GM23338 (cell line): Measurements from ENCODE around the gene ACCS. TPM values are rescaled to one million over a fixed set of nuclear protein-coding genes. Genes with fewer than 3 reads are reported as not detected.

Experiments used
- ATAC-seq: fragments of 200-7000 bp; cut with Tn5 transposase; 3 replicates; pipeline ENCODE4 v1.9.1; 2020
- DNase-seq: peaks from one replicate; pipeline ENCODE4 v3.0.0-alpha.2; 2015; ENCODE audit warnings: low spot score
- H2AFZ ChIP-seq: fragments of 200-600 bp; sonication (generic); 2 replicates; pipeline ENCODE4 v1.8.0; 2016; ENCODE audit warnings: antibody characterized with exemption, mild to moderate bottlenecking, moderate library complexity
- H3F3A ChIP-seq: fragments of 200-600 bp; sonication (generic); replicated peaks from 2 replicates; pipeline ENCODE4 v1.8.0; 2017; ENCODE audit warnings: antibody characterized with exemption, mixed run types, low read depth
- H3K27ac ChIP-seq: fragments of 200-600 bp; sonication (generic); 2 replicates; pipeline ENCODE4 v1.6.1; 2016; ENCODE audit warnings: low read depth
- H3K27me3 ChIP-seq: fragments of 200-600 bp; sonication (generic); 2 replicates; pipeline ENCODE4 v1.8.0; 2016; ENCODE audit warnings: mild to moderate bottlenecking, mixed run types, moderate library complexity; ENCODE audit not compliant: insufficient read depth
- H3K36me3 ChIP-seq: fragments of 200-600 bp; sonication (generic); 2 replicates; pipeline ENCODE4 v1.8.0; 2016; ENCODE audit warnings: mild to moderate bottlenecking; ENCODE audit not compliant: insufficient read depth
- H3K4me1 ChIP-seq: fragments of 200-600 bp; sonication (generic); 2 replicates; pipeline ENCODE4 v1.8.0; 2016; ENCODE audit warnings: mild to moderate bottlenecking, moderate library complexity; ENCODE audit not compliant: insufficient read depth
- H3K4me2 ChIP-seq: fragments of 200-600 bp; sonication (generic); 2 replicates; pipeline ENCODE4 v1.7.1; 2017; ENCODE audit warnings: mixed run types
- H3K4me3 ChIP-seq: fragments of 200-600 bp; sonication (generic); 2 replicates; pipeline ENCODE4 v1.6.1; 2016; ENCODE audit warnings: mixed run types
- H3K79me2 ChIP-seq: fragments of 200-600 bp; sonication (generic); replicated peaks from 2 replicates; pipeline ENCODE4 v1.8.0; 2017; ENCODE audit warnings: mild to moderate bottlenecking; ENCODE audit not compliant: insufficient read depth
- H3K9me2 ChIP-seq: fragments of 200-600 bp; sonication (generic); 2 replicates; pipeline ENCODE4 v1.8.0; 2017; ENCODE audit not compliant: insufficient read depth
- H4K20me1 ChIP-seq: fragments of 200-600 bp; sonication (generic); replicated peaks from 2 replicates; pipeline ENCODE4 v1.8.0; 2017; ENCODE audit warnings: mild to moderate bottlenecking; ENCODE audit not compliant: insufficient read depth
- H3K27ac Mint-ChIP-seq: 2 replicates; pipeline ENCODE4 v1.8.0; 2020; ENCODE audit warnings: inconsistent platforms, mild to moderate bottlenecking, moderate library complexity, mixed read lengths
- H3K27me3 Mint-ChIP-seq: 3 replicates; pipeline ENCODE4 v1.8.0; 2022; ENCODE audit warnings: low read depth, mild to moderate bottlenecking, moderate library complexity, mixed read lengths, inconsistent platforms; ENCODE audit not compliant: insufficient read depth, poor library complexity
- H3K36me3 Mint-ChIP-seq: 3 replicates; pipeline ENCODE4 v1.8.0; 2021; ENCODE audit warnings: low read depth, mild to moderate bottlenecking, inconsistent platforms, moderate library complexity, mixed read lengths
- H3K4me1 Mint-ChIP-seq: 3 replicates; pipeline ENCODE4 v1.8.0; 2020; ENCODE audit warnings: mild to moderate bottlenecking, inconsistent platforms, mixed read lengths
- H3K4me3 Mint-ChIP-seq: 3 replicates; pipeline ENCODE4 v1.8.0; 2021; ENCODE audit warnings: moderate library complexity, mild to moderate bottlenecking, inconsistent platforms, mixed read lengths
- H3K9me3 Mint-ChIP-seq: 3 replicates; pipeline ENCODE4 v1.8.0; 2020; ENCODE audit warnings: moderate library complexity, mild to moderate bottlenecking, inconsistent platforms, mixed read lengths
- CREB1 ChIP-seq: fragments of 250-450 bp; sonication (Bioruptor Pico); IDR thresholded peaks from 2 replicates; pipeline ENCODE4 v1.5.0; 2020; ENCODE audit warnings: low read depth, mild to moderate bottlenecking, moderate library complexity
- CTCF ChIP-seq, 2 experiments: fragments of 200-600 bp in 1 of 2; sonication (generic) in 1 of 2; conservative IDR thresholded peaks; 2 replicates each; pipeline versions ENCODE4 v1.5.1 to v1.6.1; 2016 to 2017; ENCODE audit warnings: antibody characterized with exemption in 2 of 2, low read depth in 2 of 2, mild to moderate bottlenecking in 2 of 2, moderate library complexity in 1 of 2
- ETS1 ChIP-seq: IDR thresholded peaks from 2 replicates; pipeline ENCODE4 v1.6.1; 2016; ENCODE audit warnings: antibody characterized with exemption
- EZH2 ChIP-seq: fragments of 200-600 bp; sonication (generic); IDR thresholded peaks from one replicate; pipeline ENCODE4 v1.8.0; 2017; ENCODE audit warnings: antibody characterized with exemption, mild to moderate bottlenecking, low read depth; ENCODE audit not compliant: unreplicated experiment
- EZH2phosphoT487 ChIP-seq: fragments of 200-600 bp; sonication (generic); IDR thresholded peaks from one replicate; pipeline ENCODE4 v1.8.1; 2018; ENCODE audit warnings: antibody characterized with exemption; ENCODE audit not compliant: unreplicated experiment
- JUNB ChIP-seq: IDR thresholded peaks from one replicate; pipeline ENCODE4 v1.6.1; 2016; ENCODE audit warnings: antibody characterized with exemption; ENCODE audit not compliant: unreplicated experiment
- NANOG ChIP-seq: IDR thresholded peaks from 2 replicates; pipeline ENCODE4 v1.6.1; 2016; ENCODE audit warnings: antibody characterized with exemption, borderline replicate concordance
- POLR2AphosphoS5 ChIP-seq: IDR thresholded peaks from 2 replicates; pipeline ENCODE4 v1.6.1; 2016; ENCODE audit warnings: antibody characterized with exemption, low read depth
- REST ChIP-seq: IDR thresholded peaks from one replicate; pipeline ENCODE4 v1.6.1; 2018; ENCODE audit warnings: antibody characterized with exemption; ENCODE audit not compliant: unreplicated experiment
- STAT1 ChIP-seq: IDR thresholded peaks from one replicate; pipeline ENCODE4 v1.6.1; 2016; ENCODE audit warnings: antibody characterized with exemption; ENCODE audit not compliant: unreplicated experiment
- ZNF114 ChIP-seq: fragments of 250-450 bp; sonication (Bioruptor Pico); IDR thresholded peaks from 2 replicates; pipeline ENCODE4 v1.5.0; 2020; ENCODE audit warnings: mild to moderate bottlenecking, moderate library complexity
- ZNF331 ChIP-seq: fragments of 250-450 bp; sonication (Bioruptor Pico); IDR thresholded peaks from 2 replicates; pipeline ENCODE4 v1.5.0; 2020; ENCODE audit warnings: low read depth, mild to moderate bottlenecking, moderate library complexity
- ZNF462 ChIP-seq: fragments of 250-450 bp; sonication (Bioruptor Pico); IDR thresholded peaks from 2 replicates; pipeline ENCODE4 v1.5.0; 2020; ENCODE audit warnings: mild to moderate bottlenecking, moderate library complexity
- polyA plus RNA-seq: library from polyadenylated mRNA; unstranded; fragments of >200 nt; fragmentation: Nextera tagmentation; extraction: Ambion mirVana; gene quantifications from 2 replicates; pipeline ENCODE4 v1.2.1, GENCODE V29; 2016
- total RNA-seq: library from RNA; depleted of rRNA; stranded (reverse); fragments of >200 nt; shearing (Covaris generic); gene quantifications from 2 replicates; pipeline ENCODE4 v1.2.3, GENCODE V29; 2014

ACCS gene
- total and polyA plus RNA-seq, 2 experiments from 2014 or later, result 3.6 to 6.6 TPM

GRCh38 chr11:44043157-44043556, 22.9 kb upstream of the ACCS start:
- peaks cover 8% of the 10 kb centered on the region; the same call in 1 of the 3 replicates for H3K9me3 Mint-ChIP-seq
- Histone ChIP-seq H3K36me3 (no peaks in the 10 kb centered on the region), H3K79me2 (no peaks in the 10 kb centered on the region), H3K27ac (no peak overlapping the region), H3K9me2 (no peaks in the 10 kb centered on the region), H3K4me3 (no peak overlapping the region), H3F3A (no peaks in the 10 kb centered on the region), H3K27me3 (no peaks in the 10 kb centered on the region), H4K20me1 (no peaks in the 10 kb centered on the region), H3K4me2 (no peak overlapping the region), H3K4me1 (no peaks in the 10 kb centered on the region), H2AFZ (no peak overlapping the region)
- H3K4me1 Mint-ChIP-seq, result no peaks in the 10 kb centered on the region
- DNase-seq (no peak), ATAC-seq (no peak)
- TF ChIP-seq ETS1, result no peak
- TF ChIP-seq STAT1, result no peak
- TF ChIP-seq POLR2AphosphoS5, result no peak
- TF ChIP-seq REST, result no peak
- TF ChIP-seq ZNF114, result no peak
- no peak for TF ChIP-seq JUNB
- TF ChIP-seq NANOG, result no peak
- TF ChIP-seq EZH2phosphoT487, result no peak
- TF ChIP-seq ZNF331 (CRISPR knock-in tag), result no peak
- TF ChIP-seq ZNF462 (CRISPR knock-in tag), result no peak
- no peak for TF ChIP-seq CTCF (conservative IDR thresholded peaks at IDR 0.05; ENCODE audit: low read depth in 2 of 2)
- TF ChIP-seq CREB1 (CRISPR knock-in tag), result no peak
- TF ChIP-seq EZH2, result no peak
- no peaks in the 10 kb centered on the region for H3K36me3 Mint-ChIP-seq
- H3K27me3 Mint-ChIP-seq, result no peaks in the 10 kb centered on the region
- H3K4me3 Mint-ChIP-seq, result no peak overlapping the region
- H3K27ac Mint-ChIP-seq, result no peak overlapping the region
